ENCODE results near the gene ST6GALNAC4.

DNA sequence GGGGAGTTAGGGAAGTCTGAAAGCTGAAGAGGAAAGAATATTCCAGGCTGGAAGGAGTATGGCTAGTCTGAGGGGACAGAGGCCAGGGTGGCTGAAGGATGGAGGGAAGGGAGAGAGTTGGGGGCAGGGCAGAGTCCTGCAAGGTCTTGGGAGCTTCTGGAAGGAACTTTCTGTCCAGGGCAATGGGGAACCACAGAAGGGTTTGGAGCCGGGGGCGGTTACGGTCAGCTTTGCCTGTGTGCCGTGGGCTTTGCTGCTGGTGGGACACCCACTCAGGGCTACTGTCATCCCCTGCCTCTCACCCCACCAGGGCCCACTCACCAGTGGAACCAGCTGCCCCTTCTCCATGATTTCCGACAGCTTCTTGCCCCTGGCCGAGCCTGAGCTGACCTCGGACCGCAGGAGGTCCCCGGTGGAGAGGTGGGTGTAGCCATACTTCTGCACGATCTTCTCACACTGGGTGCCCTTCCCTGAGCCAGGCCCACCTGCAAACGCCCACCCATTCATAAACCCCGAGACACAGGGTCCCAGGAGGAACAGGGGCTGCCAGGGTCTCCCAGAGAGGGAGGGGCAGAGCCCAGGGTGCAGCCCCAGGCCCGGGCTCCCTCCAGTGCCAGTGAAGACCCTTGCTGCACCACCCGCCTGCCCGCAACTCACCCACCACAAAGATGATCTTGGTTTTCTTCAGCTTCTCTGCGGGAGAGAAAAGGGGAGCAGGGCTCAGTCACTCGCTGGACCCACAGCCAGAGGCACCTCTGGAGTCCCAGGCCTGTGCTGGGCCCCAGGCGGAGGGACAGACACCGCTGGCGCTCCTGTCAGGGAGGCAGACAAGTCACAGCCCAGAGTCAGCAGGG, 44.2 kb downstream of the ST6GALNAC4 start:
- TF ChIP-seq, protein P1, sequence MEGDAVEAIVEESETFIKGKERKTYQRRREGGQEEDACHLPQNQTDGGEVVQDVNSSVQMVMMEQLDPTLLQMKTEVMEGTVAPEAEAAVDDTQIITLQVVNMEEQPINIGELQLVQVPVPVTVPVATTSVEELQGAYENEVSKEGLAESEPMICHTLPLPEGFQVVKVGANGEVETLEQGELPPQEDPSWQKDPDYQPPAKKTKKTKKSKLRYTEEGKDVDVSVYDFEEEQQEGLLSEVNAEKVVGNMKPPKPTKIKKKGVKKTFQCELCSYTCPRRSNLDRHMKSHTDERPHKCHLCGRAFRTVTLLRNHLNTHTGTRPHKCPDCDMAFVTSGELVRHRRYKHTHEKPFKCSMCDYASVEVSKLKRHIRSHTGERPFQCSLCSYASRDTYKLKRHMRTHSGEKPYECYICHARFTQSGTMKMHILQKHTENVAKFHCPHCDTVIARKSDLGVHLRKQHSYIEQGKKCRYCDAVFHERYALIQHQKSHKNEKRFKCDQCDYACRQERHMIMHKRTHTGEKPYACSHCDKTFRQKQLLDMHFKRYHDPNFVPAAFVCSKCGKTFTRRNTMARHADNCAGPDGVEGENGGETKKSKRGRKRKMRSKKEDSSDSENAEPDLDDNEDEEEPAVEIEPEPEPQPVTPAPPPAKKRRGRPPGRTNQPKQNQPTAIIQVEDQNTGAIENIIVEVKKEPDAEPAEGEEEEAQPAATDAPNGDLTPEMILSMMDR (IDR thresholded peaks at IDR 0.05), result no peak
- no peak for TF ChIP-seq EZH2 (IDR thresholded peaks at IDR 0.05; ENCODE audit: borderline replicate concordance, insufficient read depth, low read depth, low read length, poor library complexity, severe bottlenecking)

All from B cell (primary cell).